GM21529 (cell line): ENCODE data around the gene GALM.
"Not testable (repeated sequence)": the region's sequence is repeated elsewhere in the genome, so short reads cannot be mapped to it uniquely, and the experiment has no call there.

Experiments used
- ATAC-seq: cut with Tn5 transposase; IDR thresholded peaks from one replicate; pipeline ENCODE4 v1.9.1; 2021; ENCODE audit not compliant: unreplicated experiment

Gene GALM

DNA sequence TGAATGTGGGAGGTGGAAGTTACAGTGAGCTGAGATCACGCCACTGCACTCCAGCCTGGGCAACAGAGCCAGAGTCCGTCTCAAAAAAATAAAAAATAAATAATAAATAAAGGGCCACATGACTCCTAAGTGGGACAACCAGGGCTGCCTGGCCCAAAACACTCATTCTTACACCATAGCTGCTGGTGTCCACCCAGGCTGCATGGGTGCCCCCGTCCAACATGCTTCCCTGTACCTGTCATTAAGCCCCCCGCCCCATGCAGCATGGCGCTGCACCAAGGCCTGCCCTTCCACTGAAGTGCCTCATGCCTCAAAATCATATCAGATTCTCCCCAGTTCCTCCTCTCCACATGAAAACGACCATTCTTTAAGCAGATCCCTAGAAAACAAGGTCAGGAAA is 10.8 kb downstream of the GALM start:
- no peak for ATAC-seq

- not testable (repeated sequence) for ATAC-seq
These were observed 15.0 kb downstream of the GALM start for GRCh38 chr2:38680868-38681267.

- no peak for ATAC-seq
These were observed 16.2 kb downstream of the GALM start for GRCh38 chr2:38682008-38682575.

- ATAC-seq, result not testable (repeated sequence)
These were observed 16.7 kb downstream of the GALM start for GRCh38 chr2:38682620-38683019.

GRCh38 chr2:38683766-38684165 is 17.9 kb downstream of the GALM start:
- no peak for ATAC-seq

GRCh38 chr2:38685116-38685735 is 19.3 kb downstream of the GALM start:
- ATAC-seq, result no peak

GRCh38 chr2:38690499-38691420 is 24.8 kb downstream of the GALM start:
- ATAC-seq, result no peak

DNA sequence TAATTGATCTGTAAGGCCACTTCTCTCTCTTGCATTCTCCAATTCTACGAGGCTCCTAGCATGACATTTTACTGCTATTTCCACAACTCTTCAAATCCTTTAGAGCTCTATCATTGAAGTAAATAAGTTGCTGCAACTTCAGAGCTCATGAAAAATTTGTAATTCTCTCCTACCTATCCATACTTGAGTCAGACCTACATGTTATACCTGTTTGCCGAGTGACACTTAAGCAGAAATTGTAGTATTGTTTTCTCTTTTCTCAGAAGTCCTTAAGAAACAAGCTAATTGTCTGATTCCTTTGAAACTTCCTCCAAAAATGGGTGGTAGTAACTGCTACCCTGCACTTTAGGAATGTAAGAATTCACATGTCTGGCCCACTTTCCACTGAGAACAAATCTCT is 26.1 kb downstream of the GALM start:
- ATAC-seq, result no peak

- no peak for ATAC-seq
These were observed 26.9 kb downstream of the GALM start for GRCh38 chr2:38692636-38693318.

DNA sequence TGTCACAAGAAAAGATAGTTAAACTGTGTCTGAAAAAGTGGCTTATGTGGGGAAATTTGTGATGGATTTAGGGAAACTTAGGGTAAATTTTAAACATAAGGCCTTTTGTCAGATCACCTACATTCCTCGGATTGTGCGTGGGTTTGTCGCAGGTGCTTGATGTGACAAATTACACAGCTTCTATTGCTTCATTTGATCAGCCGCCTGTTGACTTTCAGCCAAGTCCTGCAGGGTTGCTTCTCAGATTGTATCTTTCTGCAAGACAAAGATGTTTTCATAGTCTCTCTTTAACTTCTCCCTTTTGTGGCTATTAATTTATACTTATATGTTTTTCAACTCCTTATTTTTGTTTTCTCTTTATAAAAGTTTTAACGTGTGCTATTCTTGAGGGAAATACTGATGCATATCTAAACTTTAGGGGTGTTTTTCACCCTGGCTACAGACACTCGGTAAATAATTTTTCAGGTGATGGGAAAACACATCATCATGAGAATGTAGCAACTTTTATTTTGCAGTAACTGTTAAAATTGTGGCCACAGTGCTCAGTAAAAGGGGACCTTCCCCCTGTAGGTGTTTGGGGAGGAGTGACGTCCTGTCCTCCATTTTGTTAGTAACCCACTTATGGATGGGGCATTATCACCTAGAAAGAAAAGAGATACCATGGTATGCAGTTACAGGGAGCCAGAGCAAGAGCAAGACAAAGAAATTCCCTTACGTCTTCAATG is 31.4 kb downstream of the GALM start:
- no peak for ATAC-seq

DNA sequence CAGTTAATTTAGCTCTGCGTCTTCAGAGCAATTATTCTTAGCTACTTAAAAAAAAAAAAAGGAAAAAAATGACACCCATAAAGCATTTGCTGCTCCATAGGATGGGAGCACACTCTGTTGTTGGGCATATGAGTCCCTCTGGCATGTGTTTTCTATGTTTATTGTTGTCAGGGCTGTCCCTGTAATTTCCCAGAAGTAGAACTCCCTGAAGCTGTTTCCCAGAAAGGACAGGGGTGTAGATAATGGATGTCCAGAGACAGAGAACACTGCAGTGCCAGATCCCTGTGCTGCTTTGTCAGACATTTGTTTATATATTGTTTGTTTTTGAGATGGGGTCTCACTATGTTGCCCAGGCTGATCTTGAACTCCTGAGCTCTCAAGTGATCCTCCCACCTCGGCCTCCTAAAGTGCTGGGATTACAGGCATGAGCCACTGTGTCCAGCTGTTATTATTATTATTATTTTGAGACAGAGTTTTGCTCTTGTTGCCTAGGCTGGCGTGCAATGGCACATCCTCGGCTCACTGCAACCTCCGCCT is 32.6 kb downstream of the GALM start:
- ATAC-seq, result no peak

GRCh38 chr2:38700113-38700785 is 34.3 kb downstream of the GALM start:
- no peak for ATAC-seq

DNA sequence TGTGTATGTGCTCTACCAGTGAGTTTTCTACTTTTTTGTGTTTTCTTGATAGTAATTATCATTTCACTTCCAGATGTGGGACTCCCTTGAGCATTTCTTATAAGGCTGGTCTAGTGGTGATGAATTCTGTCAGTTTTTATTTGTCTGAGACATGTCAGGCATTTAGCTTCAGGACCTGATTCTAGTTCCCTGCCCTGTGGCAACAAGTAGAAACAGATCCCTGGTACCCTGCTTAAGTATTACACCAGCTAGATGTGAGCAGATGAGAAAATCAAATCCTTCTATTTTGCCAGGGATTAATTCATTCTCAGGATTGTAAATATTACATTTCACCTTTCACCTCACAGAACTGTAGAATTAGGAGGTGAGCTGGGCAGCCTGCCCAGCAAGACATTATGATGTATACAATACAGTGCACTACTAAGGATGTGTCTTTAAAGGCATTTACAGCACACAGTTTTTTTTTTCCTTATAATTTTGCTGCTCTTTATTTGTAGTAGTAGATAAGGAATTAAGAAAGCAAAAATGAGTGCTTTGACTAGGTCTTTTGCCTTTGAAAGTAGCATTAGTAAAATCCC is 35.1 kb downstream of the GALM start:
- no peak for ATAC-seq

DNA sequence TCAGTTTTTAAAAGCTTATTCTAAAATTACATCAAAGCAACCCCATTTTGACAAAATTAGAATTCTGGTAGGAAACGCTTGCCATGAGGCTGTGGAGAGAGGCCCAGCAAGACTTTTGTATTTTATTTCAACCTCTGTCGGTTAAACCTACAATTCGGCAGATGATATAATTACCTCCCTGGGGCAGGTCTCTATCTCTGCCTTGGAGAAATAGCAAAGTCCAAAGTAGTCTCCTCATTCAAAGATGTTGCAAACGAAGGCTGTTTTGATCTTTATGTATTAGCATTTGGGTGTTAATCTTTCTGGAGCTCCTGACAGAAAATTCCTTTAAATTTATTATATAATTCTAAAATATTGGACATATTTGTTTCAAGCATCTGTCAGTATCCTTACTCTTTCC is 35.6 kb downstream of the GALM start:
- ATAC-seq, result no peak

DNA sequence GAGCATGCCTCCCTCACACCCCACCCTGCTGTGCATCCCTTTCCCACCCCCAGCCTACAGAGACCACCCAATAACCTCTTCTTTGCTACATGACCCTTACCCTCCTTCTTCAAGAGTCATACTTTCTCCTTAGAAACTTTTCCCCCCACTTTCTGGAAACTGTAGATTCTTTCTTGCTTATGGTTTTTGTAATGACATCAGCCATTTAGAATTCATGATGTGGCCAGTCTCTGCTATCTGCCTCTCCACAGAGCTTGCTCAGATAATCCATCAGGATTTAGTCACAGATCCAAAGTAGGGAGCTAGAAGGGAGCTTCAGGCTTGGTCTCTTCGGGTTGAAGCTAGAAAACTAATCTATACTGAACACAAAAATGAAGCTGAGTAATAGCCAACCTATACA is 36.5 kb downstream of the GALM start:
- ATAC-seq, result no peak

GRCh38 chr2:38703336-38703735 is 37.4 kb downstream of the GALM start:
- not testable (repeated sequence) for ATAC-seq

- ATAC-seq, result no peak
These were observed 38.8 kb downstream of the GALM start for GRCh38 chr2:38704664-38705063.

- ATAC-seq, result no peak
These were observed 41.0 kb downstream of the GALM start for GRCh38 chr2:38706846-38707345.

DNA sequence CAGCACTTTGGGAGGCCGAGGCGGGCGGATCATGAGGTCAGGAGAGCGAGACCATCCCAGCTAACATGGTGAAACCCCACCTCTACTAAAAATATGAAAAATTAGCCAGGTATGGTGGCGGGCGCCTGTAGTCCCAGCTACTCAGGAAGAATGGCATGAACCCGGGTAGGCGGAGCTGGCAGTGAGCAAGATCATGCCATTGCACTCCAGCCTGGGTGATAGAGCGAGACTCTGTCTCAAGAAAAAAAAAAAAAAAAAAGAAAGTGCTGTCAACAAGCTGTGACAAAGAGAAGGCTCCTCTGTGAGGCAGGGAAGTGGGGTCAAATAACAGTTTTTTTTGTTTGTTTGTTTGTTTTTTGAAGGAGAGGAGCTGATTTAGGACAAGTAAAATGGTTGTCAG is 42.6 kb downstream of the GALM start:
- not testable (repeated sequence) for ATAC-seq
